ENCODE data around the gene ARFGAP2. TPM values are rescaled to one million over a fixed set of nuclear protein-coding genes. Genes with fewer than 3 reads are reported as not detected.

ARFGAP2 gene
- total and polyA plus RNA-seq, 4 donors = 51.2 to 140 (median 94.1) TPM

DNA sequence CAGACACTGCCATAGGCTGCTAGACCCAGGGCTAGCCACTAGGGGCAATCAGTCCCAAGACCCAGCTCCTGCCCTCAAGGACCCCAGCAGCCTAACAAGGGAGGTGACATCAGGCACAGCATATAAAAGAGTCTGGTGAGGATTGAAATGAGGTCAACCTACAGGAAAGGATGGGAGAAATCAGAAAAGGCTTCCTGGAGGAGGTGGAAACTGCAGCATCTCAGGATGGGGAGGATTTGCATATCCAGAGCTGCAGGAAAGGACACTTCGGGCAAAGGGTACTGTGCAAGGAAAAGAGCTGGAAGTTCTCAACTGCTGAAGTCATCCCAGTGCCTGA lies 2.9 kb upstream of the ARFGAP2 start:
- Histone ChIP-seq H3K9me3 (ENCODE audit: control insufficient read depth in 4 of 4, insufficient read depth in 3 of 4, low read length in 3 of 4) (no peaks in the 10 kb centered on the region), H3K4me3 (no peak overlapping the region), H3K36me3 (ENCODE audit: control insufficient read depth in 4 of 4, insufficient read depth in 4 of 4, low read length in 4 of 4) (peaks cover 2 to 23% (median 13%) of the 10 kb centered on the region in 4 donors), H3K27ac (ENCODE audit: low read depth in 1 of 2, low read length in 1 of 2) (no peak overlapping the region), H3K9ac (ENCODE audit: insufficient read depth in 1 of 2, low read length in 2 of 2) (no peak overlapping the region), H3K27me3 (ENCODE audit: control insufficient read depth in 3 of 3, insufficient read depth in 3 of 3, low read length in 2 of 3) (no peaks in the 10 kb centered on the region), H3K4me1 (ENCODE audit: control insufficient read depth in 5 of 5, insufficient read depth in 5 of 5, low read length in 5 of 5) (peaks cover 0 to 30% (median 10%) of the 10 kb centered on the region in 5 donors)
- 93 to 97% methylated on average over 1 of the region's 1 CpG for WGBS, 2 donors
- DNase-seq (peak in 2 of 3 donors; percentile 35 to 42), ATAC-seq (ENCODE audit: insufficient read depth, low FRiP score) (no peak)
- TF ChIP-seq, protein P1, sequence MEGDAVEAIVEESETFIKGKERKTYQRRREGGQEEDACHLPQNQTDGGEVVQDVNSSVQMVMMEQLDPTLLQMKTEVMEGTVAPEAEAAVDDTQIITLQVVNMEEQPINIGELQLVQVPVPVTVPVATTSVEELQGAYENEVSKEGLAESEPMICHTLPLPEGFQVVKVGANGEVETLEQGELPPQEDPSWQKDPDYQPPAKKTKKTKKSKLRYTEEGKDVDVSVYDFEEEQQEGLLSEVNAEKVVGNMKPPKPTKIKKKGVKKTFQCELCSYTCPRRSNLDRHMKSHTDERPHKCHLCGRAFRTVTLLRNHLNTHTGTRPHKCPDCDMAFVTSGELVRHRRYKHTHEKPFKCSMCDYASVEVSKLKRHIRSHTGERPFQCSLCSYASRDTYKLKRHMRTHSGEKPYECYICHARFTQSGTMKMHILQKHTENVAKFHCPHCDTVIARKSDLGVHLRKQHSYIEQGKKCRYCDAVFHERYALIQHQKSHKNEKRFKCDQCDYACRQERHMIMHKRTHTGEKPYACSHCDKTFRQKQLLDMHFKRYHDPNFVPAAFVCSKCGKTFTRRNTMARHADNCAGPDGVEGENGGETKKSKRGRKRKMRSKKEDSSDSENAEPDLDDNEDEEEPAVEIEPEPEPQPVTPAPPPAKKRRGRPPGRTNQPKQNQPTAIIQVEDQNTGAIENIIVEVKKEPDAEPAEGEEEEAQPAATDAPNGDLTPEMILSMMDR (IDR thresholded peaks at IDR 0.05; ENCODE audit: control extremely low read depth, extremely low read depth) = peak; percentile 14

GRCh38 chr11:47178737-47179654 lies 2.3 kb upstream of the ARFGAP2 start:
- H3K9ac ChIP-seq (ENCODE audit: insufficient read depth in 1 of 2, low read length in 2 of 2) = no peak overlapping the region
- no peak overlapping the region for H3K27ac ChIP-seq (ENCODE audit: low read depth in 1 of 2, low read length in 1 of 2)
- H3K27me3 ChIP-seq (ENCODE audit: control insufficient read depth in 3 of 3, insufficient read depth in 3 of 3, low read length in 2 of 3) = no peaks in the 10 kb centered on the region
- DNase-seq = no peak
- 95 to 96% methylated on average over 23 of the region's 23 CpGs for WGBS, 2 donors
- TF ChIP-seq, protein P1 (IDR thresholded peaks at IDR 0.05; ENCODE audit: control extremely low read depth, extremely low read depth) = no peak
- peaks cover 2 to 24% (median 14%) of the 10 kb centered on the region in 4 donors for H3K36me3 ChIP-seq (ENCODE audit: control insufficient read depth in 4 of 4, insufficient read depth in 4 of 4, low read length in 4 of 4)
- H3K4me1 ChIP-seq (ENCODE audit: control insufficient read depth in 5 of 5, insufficient read depth in 5 of 5, low read length in 5 of 5) = peaks cover 0 to 26% (median 10%) of the 10 kb centered on the region in 5 donors
- H3K9me3 ChIP-seq (ENCODE audit: control insufficient read depth in 4 of 4, insufficient read depth in 3 of 4, low read length in 3 of 4) = no peaks in the 10 kb centered on the region
- no peak overlapping the region for H3K4me3 ChIP-seq
- no peak for ATAC-seq (ENCODE audit: insufficient read depth, low FRiP score)

GRCh38 chr11:47178316-47178715 lies 1.6 kb upstream of the ARFGAP2 start:
- TF ChIP-seq, protein P1 (IDR thresholded peaks at IDR 0.05; ENCODE audit: control extremely low read depth, extremely low read depth) = no peak
- Histone ChIP-seq H3K9me3 (ENCODE audit: control insufficient read depth in 4 of 4, insufficient read depth in 3 of 4, low read length in 3 of 4) (no peaks in the 10 kb centered on the region), H3K36me3 (ENCODE audit: control insufficient read depth in 4 of 4, insufficient read depth in 4 of 4, low read length in 4 of 4) (peaks cover 7 to 26% (median 20%) of the 10 kb centered on the region in 4 donors), H3K27ac (ENCODE audit: low read depth in 1 of 2, low read length in 1 of 2) (peak overlapping the region; percentile 95 to 99), H3K27me3 (ENCODE audit: control insufficient read depth in 3 of 3, insufficient read depth in 3 of 3, low read length in 2 of 3) (no peaks in the 10 kb centered on the region), H3K9ac (ENCODE audit: insufficient read depth in 1 of 2, low read length in 2 of 2) (no peak overlapping the region), H3K4me3 (no peak overlapping the region), H3K4me1 (ENCODE audit: control insufficient read depth in 5 of 5, insufficient read depth in 5 of 5, low read length in 5 of 5) (peaks cover 0 to 26% (median 14%) of the 10 kb centered on the region in 5 donors)
- WGBS, 2 donors = 93 to 94% methylated on average over 11 of the region's 11 CpGs
- DNase-seq (no peak), ATAC-seq (ENCODE audit: insufficient read depth, low FRiP score) (no peak)
